Erythroblast (primary cell): ENCODE results near the gene SHANK3.

ENCODE experiments used
- GATA1 ChIP-seq: IDR thresholded peaks from 2 replicates; pipeline ENCODE4 v1.6.1; 2011; ENCODE audit warnings: low read depth, mild to moderate bottlenecking, control low read depth, low read length, moderate library complexity
- POLR2A ChIP-seq: IDR thresholded peaks from 2 replicates; pipeline ENCODE4 v1.6.1; 2011; ENCODE audit warnings: mild to moderate bottlenecking, low read length

GRCh38 chr22:50683994-50684371, 11.4 kb downstream of the SHANK3 start:
- TF ChIP-seq POLR2A (no peak), GATA1 (no peak)
